Upper lobe of right lung (tissue), 1 donor: ENCODE data around the gene PPM1F. TPM values are rescaled to one million over a fixed set of nuclear protein-coding genes. Genes with fewer than 3 reads are reported as not detected.

Source experiments
- ATAC-seq: fragments of 200-7000 bp; cut with Tn5 transposase; one replicate; pipeline ENCODE4 v1.9.1; 2020; ENCODE audit warnings: mild to moderate bottlenecking, moderate library complexity
- DNase-seq: peaks from one replicate; pipeline ENCODE4 v3.0.0-alpha.2; 2020
- H3K27ac ChIP-seq: fragments of 200-600 bp; one replicate; pipeline ENCODE4 v1.8.0; 2022
- H3K27me3 ChIP-seq: fragments of 200-600 bp; one replicate; pipeline ENCODE4 v1.8.0; 2022; ENCODE audit warnings: mild to moderate bottlenecking
- H3K36me3 ChIP-seq: fragments of 200-600 bp; one replicate; pipeline ENCODE4 v1.8.0; 2022
- H3K4me1 ChIP-seq: fragments of 200-600 bp; one replicate; pipeline ENCODE4 v1.8.0; 2022
- H3K4me3 ChIP-seq: fragments of 200-600 bp; one replicate; pipeline ENCODE4 v1.8.0; 2022; ENCODE audit warnings: mild to moderate bottlenecking
- H3K9me3 ChIP-seq: fragments of 200-600 bp; one replicate; pipeline ENCODE4 v1.8.0; 2022
- CTCF ChIP-seq: fragments of 200-600 bp; IDR thresholded peaks from one replicate; pipeline ENCODE4 v1.8.0; 2022; ENCODE audit warnings: antibody characterized with exemption
- intact Hi-C: fragments of 100-400 bp; cut with DNase I; formaldehyde crosslinking; loops from one replicate; pipeline ENCODE4 v1.11.0; 2022
- long read RNA-seq: library from polyadenylated mRNA; unstranded; transcript quantifications from one replicate; pipeline ENCODE4 v2.0.0, GENCODE V29; 2021
- total RNA-seq: library from RNA; stranded (reverse); fragmentation: NEBNext Ultra II Directional; extraction: Animal tissue kit (Norgen Biotek cat#: 25700); gene quantifications from one replicate; pipeline ENCODE4 v1.2.1, GENCODE V29; 2021
- donor health status: DM: no; HTN: yes; CAD: no; lungs with severe emphysema.

PPM1F gene
- total RNA-seq = 51.2 TPM
- long read RNA-seq, full-length matches to known transcripts = 74 of 161 reads
- long read RNA-seq, partial matches to known transcripts = 21 of 161 reads
- long read RNA-seq, other reads (novel, unspliced or antisense) = 66 of 161 reads

DNA sequence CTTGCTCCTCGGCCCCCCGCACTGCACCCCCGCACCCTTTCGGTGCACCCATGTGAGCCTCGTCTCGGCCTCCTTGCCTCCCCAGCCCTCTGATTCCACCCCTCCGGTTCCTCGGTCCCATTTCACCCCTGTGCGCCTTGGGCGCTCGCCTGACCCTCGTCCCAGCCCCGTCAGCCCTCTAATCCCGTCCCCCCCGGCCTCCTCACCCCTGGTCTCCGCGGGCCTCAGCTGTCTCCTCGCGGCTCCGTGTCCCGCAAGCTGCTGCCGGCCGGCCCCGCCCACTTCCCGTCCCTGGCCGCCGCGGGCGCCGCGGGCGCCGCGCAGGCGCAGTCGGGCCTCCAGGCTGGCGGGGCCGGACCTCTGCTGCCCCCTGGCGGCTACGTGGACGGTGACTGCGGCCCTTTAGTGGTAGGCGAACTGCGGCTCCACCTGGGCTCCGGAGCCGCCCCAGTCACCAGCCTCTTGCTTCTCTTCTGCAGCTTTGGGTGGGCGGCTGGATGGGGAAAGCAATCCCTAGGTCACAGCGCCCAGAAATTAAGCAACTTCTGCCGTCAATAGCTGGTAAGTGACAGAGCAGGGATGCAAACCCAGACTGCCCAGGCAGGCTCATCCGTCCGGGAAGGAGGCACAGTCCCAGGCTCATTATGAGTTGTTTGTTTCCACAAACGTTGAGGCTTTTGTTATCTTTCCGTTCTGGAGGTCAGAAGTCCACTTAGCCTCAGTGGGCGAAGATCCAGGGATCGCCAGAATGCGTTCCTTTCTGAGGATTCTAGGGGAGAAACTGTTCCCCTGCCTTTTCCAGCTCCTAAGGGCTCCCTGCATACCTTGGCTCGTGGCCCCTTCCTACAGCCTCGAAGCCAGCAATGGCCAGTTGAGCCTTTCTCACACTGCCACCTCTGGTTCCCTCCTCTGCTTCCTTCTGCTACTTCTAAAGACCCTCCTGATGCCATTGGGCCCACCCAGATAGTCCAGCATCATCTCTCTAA, at the start of gene PPM1F:
Gene PPM1F, minus strand, starts transcription at position 263 of the 986 bp plus-strand sequence. CDS start 6,800 bp downstream, outside the sequence.
- H3K36me3 ChIP-seq = no peaks in the 10 kb centered on the region
- H3K27ac ChIP-seq = peak within 1 kb of the TSS; percentile 74
- intact Hi-C loops = no loop called here
- peak; percentile 95 for ATAC-seq
- H3K4me3 ChIP-seq = peak within 1 kb of the TSS; percentile 67
- peaks cover 26% of the 10 kb centered on the region for H3K4me1 ChIP-seq
- no peaks in the 10 kb centered on the region for H3K27me3 ChIP-seq
- H3K9me3 ChIP-seq = no peaks in the 10 kb centered on the region
- peak; percentile 94 for DNase-seq
- peak; percentile 78 for TF ChIP-seq CTCF

DNA sequence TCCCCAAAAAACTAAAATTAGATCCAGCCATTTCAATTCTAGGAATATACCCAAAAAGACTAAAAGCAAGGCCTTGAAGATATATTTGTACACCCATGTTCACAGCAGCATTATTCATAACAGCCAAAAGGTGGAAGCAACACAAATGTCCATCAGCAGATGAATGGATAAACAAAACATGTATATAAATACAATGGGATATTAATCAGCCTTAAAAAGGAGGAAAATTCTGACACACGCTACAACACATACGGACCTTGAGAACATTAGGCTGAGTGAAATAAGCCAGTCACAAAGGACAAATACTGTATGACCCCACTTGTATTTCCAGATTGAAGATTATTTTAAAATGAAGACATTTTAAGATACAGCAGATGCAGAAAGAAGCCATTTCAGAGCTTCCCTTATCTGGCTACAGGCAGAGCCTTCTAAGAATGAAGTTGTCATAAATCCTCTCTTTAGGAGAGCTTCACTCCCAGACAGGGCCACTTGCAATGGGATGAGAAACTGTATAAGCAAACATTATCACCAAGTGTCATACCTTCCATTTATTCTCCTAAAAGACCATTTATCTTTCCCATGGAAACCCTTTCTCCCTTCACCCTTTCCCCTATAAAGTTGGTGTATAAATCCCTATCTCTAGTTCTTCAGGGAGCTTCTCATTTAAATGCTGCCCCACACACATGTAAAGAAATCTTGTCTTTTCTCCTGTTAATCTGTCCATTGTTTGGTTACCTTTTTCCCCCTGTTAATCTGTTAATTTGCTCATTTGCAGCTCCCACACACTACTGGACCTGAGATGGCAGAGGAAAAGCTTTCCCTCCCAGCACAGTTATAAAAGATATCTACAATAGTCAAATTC, 49.2 kb upstream of the PPM1F start:
- ATAC-seq = no peak
- no peak for DNase-seq

DNA sequence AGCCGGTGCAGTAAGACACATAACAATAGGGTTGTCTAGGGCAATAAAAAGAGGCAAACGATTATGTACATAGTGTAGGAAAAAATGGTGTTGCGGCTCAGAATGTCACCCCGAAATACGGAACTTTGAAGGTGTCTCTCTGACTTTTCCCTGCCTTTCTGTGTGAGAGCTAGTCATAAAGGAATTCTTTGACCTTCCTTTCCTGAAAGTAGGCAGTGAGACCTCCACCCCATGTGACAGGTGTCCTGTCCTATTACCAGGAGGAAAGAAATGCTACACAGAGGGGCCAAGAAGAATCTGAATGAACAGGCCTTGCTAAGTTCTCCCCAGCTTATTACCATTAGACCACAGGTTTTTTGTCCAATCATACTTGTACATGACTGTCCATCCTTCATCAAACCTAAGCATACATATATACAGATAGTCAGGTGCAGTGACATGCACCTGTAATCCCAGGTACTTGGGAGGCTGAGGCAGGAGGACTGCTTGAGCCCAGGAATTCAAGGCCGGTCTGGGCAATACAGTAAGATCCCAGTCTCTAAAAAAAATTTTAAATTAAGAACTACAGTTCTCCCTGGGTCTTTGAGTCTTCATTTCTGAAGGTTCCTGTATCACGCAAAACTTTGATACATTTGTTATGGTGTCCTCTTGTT, 46.1 kb upstream of the PPM1F start:
- H3K9me3 ChIP-seq = no peaks in the 10 kb centered on the region
- no peak overlapping the region for H3K4me3 ChIP-seq
- H3K36me3 ChIP-seq = no peaks in the 10 kb centered on the region
- DNase-seq (no peak), ATAC-seq (no peak)
- H3K27ac ChIP-seq = no peak overlapping the region
- no peaks in the 10 kb centered on the region for H3K4me1 ChIP-seq
- intact Hi-C loops = no loop called here
- TF ChIP-seq CTCF = no peak
- H3K27me3 ChIP-seq = no peaks in the 10 kb centered on the region

More for the DNA sequence above, 49.2 kb upstream of the PPM1F start:
- no peaks in the 10 kb centered on the region for H3K4me1 ChIP-seq
- H3K27ac ChIP-seq = no peak overlapping the region
- H3K4me3 ChIP-seq = no peak overlapping the region
- H3K27me3 ChIP-seq = no peaks in the 10 kb centered on the region
- intact Hi-C loops = no loop called here
- no peaks in the 10 kb centered on the region for H3K36me3 ChIP-seq
- no peaks in the 10 kb centered on the region for H3K9me3 ChIP-seq
- no peak for TF ChIP-seq CTCF

GRCh38 chr22:21996175-21996720, 43.6 kb upstream of the PPM1F start:
- Histone ChIP-seq H3K4me3 (no peak overlapping the region), H3K36me3 (no peaks in the 10 kb centered on the region), H3K27me3 (peaks cover 8% of the 10 kb centered on the region), H3K9me3 (no peaks in the 10 kb centered on the region), H3K27ac (no peak overlapping the region), H3K4me1 (no peaks in the 10 kb centered on the region)
- TF ChIP-seq CTCF = no peak
- no peak for ATAC-seq
- intact Hi-C loops = no loop called here
- no peak for DNase-seq

DNA sequence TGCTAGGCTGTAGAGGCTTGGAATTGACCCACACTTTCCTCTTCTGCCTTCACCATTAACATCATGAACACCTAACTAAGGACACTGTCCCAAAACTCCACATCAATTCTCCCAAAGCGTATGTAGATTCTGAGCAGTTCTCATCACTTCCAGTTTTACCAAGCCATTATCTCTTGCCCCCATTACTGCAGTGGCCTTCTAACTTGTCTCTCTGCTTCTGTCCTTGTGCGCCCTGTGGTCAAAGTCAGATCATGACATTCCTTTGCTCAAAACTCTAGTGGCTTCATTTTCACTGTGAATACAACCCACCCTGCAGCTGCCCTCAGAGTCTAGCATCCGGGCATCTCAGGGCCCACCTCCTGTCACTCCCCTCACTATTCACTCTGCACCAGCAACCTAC, 43.0 kb upstream of the PPM1F start:
- Histone ChIP-seq H3K4me3 (no peak overlapping the region), H3K27me3 (peaks cover 8% of the 10 kb centered on the region), H3K9me3 (no peaks in the 10 kb centered on the region), H3K36me3 (no peaks in the 10 kb centered on the region), H3K27ac (no peak overlapping the region), H3K4me1 (no peaks in the 10 kb centered on the region)
- intact Hi-C loops = no loop called here
- no peak for TF ChIP-seq CTCF
- ATAC-seq = no peak
- no peak for DNase-seq
